Ammon's horn (tissue), 1 donor: ENCODE results near the gene MFAP4.
"Not testable (repeated sequence)": the region's sequence is repeated elsewhere in the genome, so short reads cannot be mapped to it uniquely, and the experiment has no call there.

ENCODE experiments used
- DNase-seq: peaks from one replicate; pipeline ENCODE4 v3.0.0-alpha.2; 2016; ENCODE audit warnings: low spot score

Gene MFAP4

DNA sequence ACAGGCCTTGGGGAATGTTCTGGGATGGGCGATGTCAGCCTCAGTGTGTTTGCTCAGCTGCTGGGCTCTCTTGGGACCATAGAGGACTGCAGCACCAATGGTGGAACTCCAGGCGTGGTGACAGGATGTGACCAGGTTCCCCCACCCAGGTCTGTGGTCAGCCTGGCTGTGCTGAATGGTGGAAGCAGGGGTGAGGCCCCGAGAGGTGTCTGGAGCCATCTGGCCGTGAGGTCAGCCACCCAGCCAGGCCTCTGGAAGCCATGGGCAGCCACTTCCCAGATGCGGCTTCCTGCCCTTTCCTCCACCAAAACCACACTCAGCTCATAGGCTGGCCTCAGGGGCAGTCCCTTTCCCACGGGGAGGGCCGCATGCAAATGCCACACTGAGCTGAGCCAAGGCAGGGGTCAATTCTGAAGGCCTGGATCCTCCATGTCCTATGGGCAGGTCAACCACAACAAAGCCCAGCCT lies 16.5 kb downstream of the MFAP4 start:
- DNase-seq: no peak

- no peak for DNase-seq
Measured at GRCh38 chr17:19369846-19370492, 17.0 kb downstream of the MFAP4 start.

DNA sequence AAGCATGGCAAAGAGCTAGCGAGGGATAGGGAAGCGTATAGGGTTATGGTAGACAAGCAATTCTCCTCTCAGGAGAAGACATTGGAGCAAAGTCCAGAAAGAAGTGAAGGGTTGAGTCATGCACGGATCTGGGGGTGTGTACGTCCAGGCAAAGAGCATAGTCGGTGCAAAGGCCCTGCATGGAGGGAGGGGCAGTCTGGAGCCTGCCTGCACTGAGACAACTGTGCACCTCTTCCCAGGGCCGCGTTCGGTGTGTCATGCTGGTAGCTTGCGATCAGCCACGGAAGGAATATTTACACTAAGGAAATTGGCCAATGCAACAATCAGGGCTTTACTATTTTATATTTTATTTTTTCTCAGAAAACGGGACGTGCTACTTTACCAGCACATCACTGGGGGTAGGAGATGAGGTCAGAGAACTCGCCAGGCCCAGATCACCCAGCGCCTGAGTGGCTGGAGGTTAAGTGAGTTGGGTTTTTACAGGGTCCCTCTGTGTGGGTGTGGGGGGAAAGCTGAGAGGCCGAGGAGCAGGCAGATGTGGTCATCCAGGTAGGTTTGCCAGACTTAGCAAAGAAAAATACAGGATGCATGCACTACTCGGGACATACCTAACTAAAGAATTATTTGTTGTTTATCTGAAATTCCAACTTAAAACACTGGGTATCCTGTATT lies 17.7 kb downstream of the MFAP4 start:
- no peak for DNase-seq

- DNase-seq: no peak
Measured at GRCh38 chr17:19368229-19368628, 18.8 kb downstream of the MFAP4 start.

DNA sequence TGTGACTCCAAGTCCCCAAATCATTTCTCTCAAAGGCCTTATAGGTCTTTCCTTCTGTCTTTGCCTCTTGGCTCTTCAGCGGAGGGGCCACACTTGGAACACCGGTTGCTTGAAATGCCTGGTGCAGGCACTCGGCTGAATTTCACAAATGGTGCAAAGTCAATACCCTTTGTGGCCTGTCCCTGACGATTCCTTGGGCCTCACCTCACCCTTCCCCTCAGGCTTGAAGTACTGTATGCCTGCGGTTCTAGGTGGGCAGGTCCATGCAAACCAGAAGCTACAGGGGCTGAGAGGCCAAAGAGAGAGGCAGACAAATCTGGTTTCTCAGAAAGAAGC lies 20.4 kb downstream of the MFAP4 start:
- DNase-seq: no peak

DNA sequence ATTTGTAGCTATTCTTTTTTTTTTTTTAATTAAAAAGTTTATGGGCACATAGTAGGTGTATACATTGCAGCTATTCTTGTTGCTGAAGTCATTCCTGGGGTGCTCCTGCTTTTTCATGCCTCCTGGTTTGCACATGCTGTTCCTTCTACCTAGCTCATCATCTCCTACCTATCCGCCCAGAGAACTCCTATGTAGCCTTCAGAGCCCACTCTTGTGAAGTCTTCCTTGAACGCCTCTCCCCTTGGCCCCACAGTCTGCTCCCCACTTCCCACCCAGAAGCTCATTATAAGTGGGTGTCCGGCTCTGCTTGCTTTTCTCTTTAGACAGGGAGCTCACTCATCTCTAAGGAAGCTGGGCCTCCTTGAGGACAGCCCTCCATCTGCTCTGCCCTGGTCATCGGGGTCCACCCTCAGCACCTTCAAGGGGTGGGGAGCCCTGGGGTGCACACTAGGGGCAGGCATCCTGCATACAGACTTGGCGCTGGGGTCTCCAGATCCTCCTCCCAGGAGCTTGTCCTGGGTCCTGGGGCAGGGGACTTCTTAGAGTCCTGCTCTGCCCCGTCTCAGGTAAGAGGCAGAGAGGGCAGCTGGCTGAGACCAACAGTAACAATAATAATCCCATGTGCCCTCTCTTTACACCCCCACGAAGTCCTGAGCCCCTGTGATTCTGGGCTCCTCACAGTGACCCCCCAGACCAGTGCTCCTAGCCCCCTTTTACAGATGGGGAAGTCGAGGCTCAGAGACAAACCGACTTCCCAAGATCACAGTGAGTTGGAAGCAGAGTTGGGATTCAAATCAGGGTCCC lies 21.0 kb downstream of the MFAP4 start:
- DNase-seq: no peak

GRCh38 chr17:19365499-19365817 lies 21.5 kb downstream of the MFAP4 start:
- no peak for DNase-seq

DNA sequence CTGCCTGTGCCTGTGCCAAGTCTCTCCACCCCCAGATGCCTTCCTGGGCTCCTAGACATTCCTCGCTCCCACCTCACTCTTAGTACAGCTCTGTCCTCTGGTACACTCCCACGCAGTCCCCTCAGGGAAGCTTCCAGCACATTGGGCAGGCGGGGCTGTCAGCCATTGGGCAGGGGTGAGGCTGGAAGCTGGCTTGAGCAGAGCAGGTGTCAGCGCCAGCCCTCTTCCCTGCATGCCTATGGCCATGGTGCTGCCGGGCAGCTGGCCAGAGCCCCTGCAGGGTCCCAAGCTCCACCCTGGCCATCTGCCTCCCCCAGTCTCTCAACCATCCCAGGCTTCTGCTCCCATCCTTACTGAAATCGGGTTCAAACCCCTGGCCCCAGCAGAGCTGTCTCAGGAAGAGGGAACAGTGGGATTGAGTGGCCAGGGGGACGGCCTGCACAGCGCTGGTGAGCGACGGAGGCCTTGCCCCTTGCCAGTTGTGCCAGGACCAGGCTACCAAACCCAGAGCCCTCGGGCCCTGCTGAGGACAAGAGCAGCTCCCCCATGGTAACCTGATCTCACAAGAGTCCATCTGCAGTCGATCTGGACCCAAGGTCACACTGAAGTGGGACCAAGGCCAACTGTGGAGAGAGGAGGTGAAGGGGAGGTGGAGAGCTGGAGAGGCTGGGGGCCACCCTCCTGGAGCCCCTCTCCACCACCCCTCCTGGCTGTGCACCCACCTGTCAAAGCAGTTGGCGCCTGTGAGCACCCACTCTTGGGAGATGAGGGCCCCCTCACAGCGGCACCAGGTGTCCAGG lies 22.1 kb downstream of the MFAP4 start:
- no peak for DNase-seq

DNA sequence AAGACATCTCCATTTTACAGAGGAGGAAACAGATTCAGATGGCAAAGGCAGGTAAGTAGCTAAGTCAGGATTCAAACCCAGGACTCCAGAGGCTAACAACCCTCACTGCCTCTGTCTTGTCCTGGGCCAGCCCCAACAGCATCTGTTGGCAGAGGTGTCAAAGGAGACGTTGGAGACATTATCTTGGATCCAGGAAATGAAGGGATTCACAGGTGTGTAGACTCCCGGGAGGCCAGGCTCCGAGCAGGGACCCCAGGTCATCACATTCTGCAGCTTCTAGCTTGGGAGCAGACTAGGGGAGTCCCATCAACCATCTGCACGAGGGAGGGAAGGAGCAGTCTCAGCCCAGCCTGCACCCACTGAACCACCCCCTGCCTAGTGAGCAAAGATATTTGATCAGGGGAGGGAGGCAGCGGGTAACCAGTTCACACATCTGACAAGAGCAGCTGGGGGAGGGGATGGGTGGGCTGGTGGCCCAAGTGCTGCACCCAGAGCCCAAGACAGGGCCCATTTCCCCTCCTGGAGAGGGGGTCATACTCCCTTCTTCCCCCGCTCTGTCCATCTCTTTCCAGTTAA lies 23.4 kb downstream of the MFAP4 start:
- DNase-seq: no peak

- no peak for DNase-seq
Measured at GRCh38 chr17:19363114-19363438, 23.9 kb downstream of the MFAP4 start.

GRCh38 chr17:19362277-19363113 lies 24.5 kb downstream of the MFAP4 start, which contains the start of gene B9D1:
TSS of gene B9D1 (minus strand) at chr17:19362723. CDS start at chr17:19362569, 154 bp downstream.
- DNase-seq: peak; percentile 95

DNA sequence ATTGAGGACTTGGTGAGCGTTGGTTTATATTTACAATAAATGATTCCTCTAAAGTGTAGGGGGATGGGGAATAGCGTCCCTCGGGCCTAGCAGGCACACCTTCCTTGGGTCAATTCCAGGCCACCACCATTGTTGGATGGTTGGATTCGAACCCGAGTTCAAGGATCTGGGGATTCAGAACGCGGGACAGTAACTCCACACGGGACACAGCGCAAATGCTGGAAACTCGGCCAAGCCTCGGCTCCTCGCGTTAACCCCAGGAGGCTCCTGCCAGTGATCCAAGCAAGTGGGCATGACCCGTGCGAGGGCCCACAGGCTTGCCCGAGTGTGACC lies 25.1 kb downstream of the MFAP4 start:
- DNase-seq: no peak

DNA sequence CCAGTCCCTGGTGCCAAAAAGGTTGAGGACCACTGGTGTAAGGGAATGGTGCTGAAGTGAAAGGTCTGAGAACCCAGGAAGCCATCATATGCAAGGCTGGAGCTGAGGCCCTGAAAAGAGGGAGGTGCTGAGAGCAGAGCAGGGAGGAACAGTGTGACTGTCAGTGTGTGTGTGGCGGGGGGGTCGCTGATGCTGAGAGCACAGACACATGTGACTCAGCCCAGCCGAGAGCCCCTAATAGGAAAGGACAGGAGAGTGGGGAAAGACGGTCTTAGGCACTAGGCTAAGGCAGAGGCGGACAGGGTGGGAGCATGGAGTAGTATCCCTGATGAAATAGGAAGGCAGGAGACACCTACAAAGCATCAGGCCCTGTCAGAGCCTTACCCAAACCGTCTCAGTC lies 25.7 kb downstream of the MFAP4 start:
- no peak for DNase-seq

DNA sequence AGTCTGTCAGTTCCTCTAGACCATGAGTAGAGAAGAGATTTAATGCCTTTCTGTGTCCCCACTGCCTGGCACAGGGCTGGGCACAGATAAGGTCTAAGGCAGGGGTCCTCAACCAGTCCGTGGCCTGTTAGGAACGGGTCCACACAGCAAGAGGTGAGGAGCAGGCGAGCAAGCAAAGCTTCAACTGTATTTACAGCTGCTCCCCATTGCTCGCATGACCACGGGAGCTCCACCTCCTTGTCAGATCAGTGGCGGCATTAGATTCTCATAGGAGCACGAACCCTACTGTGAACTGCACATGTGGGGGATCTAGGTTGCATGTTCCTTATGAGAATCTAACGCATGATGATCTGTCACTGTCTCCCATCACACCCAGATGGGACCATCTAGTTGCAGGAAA lies 26.2 kb downstream of the MFAP4 start:
- DNase-seq: no peak

- no peak for DNase-seq
Measured at GRCh38 chr17:19359856-19360255, 27.1 kb downstream of the MFAP4 start.

DNA sequence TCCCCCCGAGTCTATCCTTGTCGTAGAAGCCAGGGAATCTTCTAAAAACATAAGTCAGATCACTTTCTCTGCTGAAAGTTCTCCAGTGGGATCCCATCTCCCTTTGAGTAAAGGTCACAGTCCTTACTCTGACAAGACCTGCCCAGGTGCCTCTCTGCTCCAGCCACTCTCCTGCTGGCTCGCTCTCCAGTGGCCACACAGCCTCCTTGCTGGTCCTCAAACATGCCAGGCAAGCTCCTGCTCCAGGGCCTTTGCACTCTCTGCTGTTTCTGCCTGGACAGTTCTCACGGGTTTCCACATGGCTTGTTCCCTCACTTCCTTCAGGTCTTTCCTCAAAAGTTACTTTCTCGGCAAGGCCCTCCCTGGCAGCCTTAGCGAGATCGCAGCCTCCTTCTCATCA lies 27.8 kb downstream of the MFAP4 start:
- no peak for DNase-seq

DNA sequence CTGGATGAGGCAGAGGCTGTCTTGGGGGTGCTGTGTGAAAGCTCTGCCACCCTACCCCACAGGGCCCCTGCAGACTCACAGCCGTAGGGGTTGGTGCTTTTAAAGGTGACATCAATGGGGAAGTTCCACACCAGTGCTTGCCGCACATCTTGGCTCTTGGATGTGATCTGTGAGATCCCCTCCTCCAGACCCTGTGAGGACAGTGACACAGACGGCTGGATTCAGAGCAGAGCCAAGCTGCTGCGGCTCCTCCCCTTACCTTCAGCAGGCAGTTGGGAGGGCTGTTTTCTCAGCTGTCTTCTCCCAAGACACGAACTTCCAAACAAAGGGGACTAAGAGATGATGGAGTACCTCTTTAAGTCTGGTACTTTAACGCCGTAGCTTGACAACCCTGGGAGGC lies 29.2 kb downstream of the MFAP4 start:
- no peak for DNase-seq

DNA sequence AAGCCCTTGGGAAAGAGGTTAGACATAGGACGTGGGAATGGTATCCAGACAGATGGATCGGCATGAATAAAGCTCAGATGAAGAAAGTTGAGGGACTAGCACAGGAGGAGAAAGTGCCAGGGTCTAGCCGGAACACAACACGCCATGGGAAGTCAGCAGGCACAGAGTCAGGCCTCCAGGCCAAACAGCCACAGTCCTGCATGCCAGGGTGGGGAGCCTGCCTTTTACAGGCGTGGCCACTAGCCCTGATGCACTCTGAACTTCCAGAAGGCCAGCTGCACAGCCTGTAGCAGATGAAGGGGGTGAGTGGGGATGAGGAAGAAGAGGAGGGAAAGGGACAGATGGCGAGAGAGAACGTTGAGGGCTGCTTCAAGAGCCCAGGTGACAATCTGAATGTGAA lies 29.6 kb downstream of the MFAP4 start:
- DNase-seq: no peak

DNA sequence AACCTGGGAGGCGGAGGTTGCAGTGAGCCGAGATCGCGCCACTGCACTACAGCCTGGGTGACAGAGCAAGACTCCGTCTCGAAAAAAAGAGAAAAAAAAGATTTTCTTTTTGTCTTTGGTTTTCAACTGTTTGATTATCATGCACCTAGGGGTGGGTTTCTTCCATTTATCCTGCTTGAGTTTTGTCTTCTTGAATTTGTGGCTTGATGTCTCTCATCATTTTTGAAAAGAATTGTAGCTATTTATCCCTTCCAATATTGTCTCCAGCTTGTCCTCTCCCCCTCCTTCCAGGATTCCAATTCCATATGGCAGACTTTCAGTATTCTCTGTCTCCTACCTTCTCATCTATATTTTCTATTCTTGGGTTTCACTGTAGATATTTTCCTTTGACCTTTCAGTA lies 32.2 kb downstream of the MFAP4 start:
- DNase-seq: no peak

DNA sequence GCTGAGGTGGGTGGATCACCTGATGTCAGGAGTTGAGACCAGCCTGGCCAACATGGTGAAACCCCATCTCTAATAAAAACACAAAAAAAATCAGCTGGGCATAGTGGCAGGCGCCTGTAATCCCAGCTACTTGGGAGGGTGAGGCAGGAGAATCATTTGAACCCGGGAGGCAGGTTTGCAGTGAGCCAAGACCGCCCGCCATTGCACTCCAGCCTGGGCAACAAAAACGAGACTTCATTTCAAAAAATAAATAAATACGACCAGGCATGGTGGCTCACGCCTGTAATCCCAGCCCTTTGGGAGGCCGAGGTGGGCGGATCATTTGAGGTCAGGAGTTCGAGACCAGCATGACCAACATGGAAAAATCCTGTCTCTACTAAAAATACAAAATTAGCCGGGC lies 33.6 kb downstream of the MFAP4 start:
- not testable (repeated sequence) for DNase-seq

GRCh38 chr17:19348806-19349205 lies 38.2 kb downstream of the MFAP4 start:
- DNase-seq: no peak
